GM19240 (cell line): ENCODE measurements around the gene DCLRE1A.

Source experiments
- DNase-seq: peaks from one replicate; pipeline ENCODE4 v3.0.0; 2011; ENCODE audit warnings: low spot score; ENCODE audit not compliant: insufficient read length

DCLRE1A gene

GRCh38 chr10:113854013-113854760, at the start of gene DCLRE1A, which contains the start of gene NHLRC2:
TSS of gene DCLRE1A (minus strand) at chr10:113854082. CDS start at chr10:113853182, 900 bp downstream.
TSS of gene NHLRC2 (plus strand) at chr10:113854661. CDS start at chr10:113854873, 212 bp downstream.
- DNase-seq, result no peak

- no peak for DNase-seq
These were observed 46.2 kb upstream of the DCLRE1A start for GRCh38 chr10:113899952-113900598.

GRCh38 chr10:113897693-113898618, 44.1 kb upstream of the DCLRE1A start:
- DNase-seq, result no peak

- no peak for DNase-seq
These were observed 41.1 kb upstream of the DCLRE1A start for GRCh38 chr10:113895018-113895417.

- no peak for DNase-seq
These were observed 40.7 kb upstream of the DCLRE1A start for GRCh38 chr10:113894581-113894980.

- DNase-seq, result no peak
These were observed 39.7 kb upstream of the DCLRE1A start for GRCh38 chr10:113893570-113893969.

- no peak for DNase-seq
These were observed 37.6 kb upstream of the DCLRE1A start for GRCh38 chr10:113891476-113891875.

GRCh38 chr10:113890769-113891168, 36.9 kb upstream of the DCLRE1A start:
- no peak for DNase-seq

- no peak for DNase-seq
These were observed 36.0 kb upstream of the DCLRE1A start for GRCh38 chr10:113889911-113890310.

GRCh38 chr10:113882240-113882639, 28.4 kb upstream of the DCLRE1A start:
- DNase-seq, result no peak

GRCh38 chr10:113880236-113880635, 26.4 kb upstream of the DCLRE1A start:
- no peak for DNase-seq

GRCh38 chr10:113879691-113880090, 25.8 kb upstream of the DCLRE1A start:
- no peak for DNase-seq

GRCh38 chr10:113876461-113876860, 22.6 kb upstream of the DCLRE1A start:
- no peak for DNase-seq

- DNase-seq, result no peak
These were observed 21.3 kb upstream of the DCLRE1A start for GRCh38 chr10:113875212-113875611.

GRCh38 chr10:113872139-113873030, 18.5 kb upstream of the DCLRE1A start:
- no peak for DNase-seq

- DNase-seq, result no peak
These were observed 15.9 kb upstream of the DCLRE1A start for GRCh38 chr10:113869789-113870188.

- no peak for DNase-seq
These were observed 14.0 kb upstream of the DCLRE1A start for GRCh38 chr10:113867904-113868303.

- DNase-seq, result no peak
These were observed 12.9 kb upstream of the DCLRE1A start for GRCh38 chr10:113866551-113867394.

- DNase-seq, result no peak
These were observed 12.0 kb upstream of the DCLRE1A start for GRCh38 chr10:113865901-113866300.

- no peak for DNase-seq
These were observed 5.4 kb upstream of the DCLRE1A start for GRCh38 chr10:113859261-113859660.
